ENCODE results near the gene PBX4.

The PBX4 gene

DNA sequence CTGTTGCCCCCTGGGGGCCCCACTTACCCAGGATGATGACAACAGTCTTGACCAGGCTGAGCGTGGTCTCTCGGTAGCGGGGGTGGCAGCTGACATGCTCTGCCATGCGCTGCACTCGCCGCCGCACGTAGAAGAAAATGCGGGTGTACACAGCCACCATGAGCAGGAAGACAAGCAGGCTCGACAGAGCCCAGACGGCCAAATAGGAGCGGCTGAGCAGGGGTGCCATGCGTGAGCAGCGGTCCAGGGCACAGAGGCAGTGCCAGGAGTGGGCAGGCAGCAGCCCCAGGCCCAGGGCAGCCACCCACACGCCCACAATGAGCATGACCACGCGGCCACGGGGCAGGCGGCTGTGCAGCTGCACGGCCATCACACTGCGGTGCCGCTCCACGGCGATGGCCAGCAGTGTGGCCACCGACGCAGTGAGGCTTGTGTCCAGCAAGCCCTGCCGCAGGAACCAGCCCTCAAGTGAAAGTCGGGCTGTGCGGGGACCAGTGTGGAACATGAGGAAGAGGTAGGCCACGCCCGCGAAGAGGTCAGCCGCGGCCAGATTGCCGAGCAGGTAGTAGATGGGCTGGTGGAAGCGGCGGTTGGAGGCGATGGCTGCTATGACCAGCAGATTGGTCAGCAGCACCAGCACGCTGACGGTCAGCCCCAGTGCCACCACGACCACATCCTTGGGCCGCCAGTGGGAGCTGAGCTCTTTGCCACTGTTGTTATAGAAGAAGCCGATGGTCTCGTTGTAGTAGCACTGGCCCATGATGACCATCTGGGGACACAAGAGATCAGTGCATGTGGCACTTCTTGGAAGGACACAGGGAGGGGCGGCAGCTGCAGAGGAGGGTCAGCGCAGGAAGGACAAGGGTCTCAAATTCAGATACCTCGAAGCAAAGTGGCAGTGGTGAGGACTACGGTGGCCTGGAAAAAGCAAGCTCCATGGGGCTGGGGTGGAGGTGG lies 8.3 kb upstream of the PBX4 start:
- no peak overlapping the region for H3K4me3 ChIP-seq (ENCODE audit: low read depth, low read length)
- TF ChIP-seq, protein P1, sequence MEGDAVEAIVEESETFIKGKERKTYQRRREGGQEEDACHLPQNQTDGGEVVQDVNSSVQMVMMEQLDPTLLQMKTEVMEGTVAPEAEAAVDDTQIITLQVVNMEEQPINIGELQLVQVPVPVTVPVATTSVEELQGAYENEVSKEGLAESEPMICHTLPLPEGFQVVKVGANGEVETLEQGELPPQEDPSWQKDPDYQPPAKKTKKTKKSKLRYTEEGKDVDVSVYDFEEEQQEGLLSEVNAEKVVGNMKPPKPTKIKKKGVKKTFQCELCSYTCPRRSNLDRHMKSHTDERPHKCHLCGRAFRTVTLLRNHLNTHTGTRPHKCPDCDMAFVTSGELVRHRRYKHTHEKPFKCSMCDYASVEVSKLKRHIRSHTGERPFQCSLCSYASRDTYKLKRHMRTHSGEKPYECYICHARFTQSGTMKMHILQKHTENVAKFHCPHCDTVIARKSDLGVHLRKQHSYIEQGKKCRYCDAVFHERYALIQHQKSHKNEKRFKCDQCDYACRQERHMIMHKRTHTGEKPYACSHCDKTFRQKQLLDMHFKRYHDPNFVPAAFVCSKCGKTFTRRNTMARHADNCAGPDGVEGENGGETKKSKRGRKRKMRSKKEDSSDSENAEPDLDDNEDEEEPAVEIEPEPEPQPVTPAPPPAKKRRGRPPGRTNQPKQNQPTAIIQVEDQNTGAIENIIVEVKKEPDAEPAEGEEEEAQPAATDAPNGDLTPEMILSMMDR (IDR thresholded peaks at IDR 0.05; ENCODE audit: low read depth, low read length, missing control alignments) = no peak
- in situ Hi-C loops (cut with HindIII; ENCODE audit: low sequenced_read_pairs) = no loop called here
- DNase-seq (ENCODE audit: low read depth) = no peak

DNA sequence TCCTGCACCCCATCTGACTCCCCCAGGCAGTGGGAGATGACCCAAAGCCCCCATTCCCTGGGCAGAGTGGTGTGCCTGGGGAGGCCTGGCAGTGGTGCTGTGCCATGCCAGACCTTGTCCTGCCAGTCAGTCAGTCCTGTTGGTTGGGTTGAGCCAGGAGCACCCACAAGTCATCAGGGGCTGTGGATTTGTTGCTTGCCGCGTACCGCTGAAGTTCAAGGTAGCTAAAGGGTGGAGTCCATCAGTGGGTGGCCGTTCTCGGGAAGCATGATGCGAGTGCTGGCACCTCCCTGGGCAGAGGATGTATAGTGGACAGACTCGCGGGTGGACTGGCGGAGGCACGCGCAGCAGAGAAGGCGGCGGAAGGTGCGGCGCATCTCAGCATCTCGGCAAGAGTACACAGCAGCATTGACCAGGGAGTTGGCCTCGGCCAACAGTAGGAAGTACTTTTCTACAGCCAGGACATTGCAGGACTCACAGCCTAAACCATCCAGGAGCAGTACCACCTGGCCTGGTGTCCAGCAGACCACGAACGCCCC lies 5.6 kb upstream of the PBX4 start:
- in situ Hi-C loops (cut with HindIII; ENCODE audit: low sequenced_read_pairs) = no loop called here
- H3K4me3 ChIP-seq (ENCODE audit: low read depth, low read length) = no peak overlapping the region
- no peak for DNase-seq (ENCODE audit: low read depth)
- TF ChIP-seq, protein P1 (IDR thresholded peaks at IDR 0.05; ENCODE audit: low read depth, low read length, missing control alignments) = no peak

DNA sequence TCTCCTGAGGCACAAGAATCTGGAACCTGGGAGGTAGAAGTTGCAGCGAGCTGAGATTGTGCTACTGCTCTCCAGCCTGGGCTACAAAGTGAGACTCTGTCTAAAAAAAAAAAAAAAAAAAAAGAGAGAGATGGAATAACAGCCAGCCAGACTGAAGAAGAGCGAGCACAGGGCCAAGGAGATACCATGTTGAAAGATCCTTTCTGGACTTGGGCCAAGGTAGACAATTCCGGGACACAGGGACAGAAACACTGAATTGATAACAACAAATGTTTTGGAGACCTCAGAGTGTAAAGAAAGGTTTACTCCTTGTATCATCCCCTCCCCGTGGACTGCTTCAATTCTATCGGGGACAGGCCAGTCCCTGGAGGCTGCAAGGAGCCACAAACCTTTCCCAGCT lies 4.9 kb upstream of the PBX4 start:
- DNase-seq (ENCODE audit: low read depth) = no peak
- H3K4me3 ChIP-seq (ENCODE audit: low read depth, low read length) = no peak overlapping the region
- TF ChIP-seq, protein P1 (IDR thresholded peaks at IDR 0.05; ENCODE audit: low read depth, low read length, missing control alignments) = no peak
- in situ Hi-C loops (cut with HindIII; ENCODE audit: low sequenced_read_pairs) = no loop called here

DNA sequence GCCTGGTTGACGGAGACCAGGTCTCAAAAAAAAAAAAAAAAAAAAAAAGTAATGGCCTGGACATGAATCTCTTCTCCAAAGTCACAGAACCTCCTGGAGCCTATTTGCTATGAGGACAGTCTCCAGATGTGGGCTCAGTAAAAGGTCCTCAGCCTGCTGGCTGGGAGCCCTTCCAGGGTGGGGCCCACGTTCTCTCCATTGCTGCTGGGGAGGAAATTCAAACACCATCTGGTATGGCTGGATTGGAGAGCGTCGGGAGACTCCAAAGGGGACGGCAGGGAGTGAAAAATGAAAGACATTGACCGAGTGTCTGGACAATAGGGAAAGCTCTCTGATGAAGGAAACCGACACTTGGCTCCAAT lies 1.3 kb upstream of the PBX4 start:
- H3K4me3 ChIP-seq (ENCODE audit: low read depth, low read length) = no peak overlapping the region
- no peak for DNase-seq (ENCODE audit: low read depth)
- in situ Hi-C loops (cut with HindIII; ENCODE audit: low sequenced_read_pairs) = no loop called here
- TF ChIP-seq, protein P1 (IDR thresholded peaks at IDR 0.05; ENCODE audit: low read depth, low read length, missing control alignments) = no peak

DNA sequence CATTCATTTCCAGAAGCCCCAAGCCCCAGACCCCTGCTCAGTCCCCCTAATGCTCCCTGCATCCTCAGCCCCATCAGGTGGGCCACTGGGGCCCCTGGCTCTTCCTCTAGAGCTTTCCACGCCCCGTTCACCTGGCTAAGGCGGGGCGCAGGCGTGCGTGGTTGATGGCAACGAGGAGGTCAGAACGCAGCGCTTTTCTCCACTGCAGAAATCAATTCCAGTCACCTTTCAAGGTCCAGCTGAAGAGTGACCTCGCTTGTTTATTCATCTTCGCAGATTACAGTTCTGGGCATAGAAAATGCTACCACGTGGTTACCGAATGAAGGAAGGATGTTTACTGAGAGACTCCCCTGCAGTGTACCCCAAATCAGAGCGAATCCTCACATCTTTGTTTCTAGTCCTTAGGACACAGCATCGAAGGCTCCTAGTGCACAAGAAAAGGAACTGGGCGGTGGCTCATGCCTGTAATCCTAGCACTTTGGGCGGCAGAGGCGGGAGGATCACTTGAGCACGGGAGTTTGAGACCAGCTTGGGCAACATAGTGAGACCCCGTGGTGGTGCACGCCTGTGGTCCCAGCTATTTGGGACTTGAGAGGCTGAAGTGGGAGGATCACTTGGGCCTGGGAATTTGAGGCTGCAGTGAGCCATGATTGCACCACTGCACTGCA lies 828 bp upstream of the PBX4 start:
- TF ChIP-seq, protein P1 (IDR thresholded peaks at IDR 0.05; ENCODE audit: low read depth, low read length, missing control alignments) = no peak
- peak overlapping the region; percentile 35 for H3K4me3 ChIP-seq (ENCODE audit: low read depth, low read length)
- DNase-seq (ENCODE audit: low read depth) = no peak
- in situ Hi-C loops (cut with HindIII; ENCODE audit: low sequenced_read_pairs) = no loop called here

DNA sequence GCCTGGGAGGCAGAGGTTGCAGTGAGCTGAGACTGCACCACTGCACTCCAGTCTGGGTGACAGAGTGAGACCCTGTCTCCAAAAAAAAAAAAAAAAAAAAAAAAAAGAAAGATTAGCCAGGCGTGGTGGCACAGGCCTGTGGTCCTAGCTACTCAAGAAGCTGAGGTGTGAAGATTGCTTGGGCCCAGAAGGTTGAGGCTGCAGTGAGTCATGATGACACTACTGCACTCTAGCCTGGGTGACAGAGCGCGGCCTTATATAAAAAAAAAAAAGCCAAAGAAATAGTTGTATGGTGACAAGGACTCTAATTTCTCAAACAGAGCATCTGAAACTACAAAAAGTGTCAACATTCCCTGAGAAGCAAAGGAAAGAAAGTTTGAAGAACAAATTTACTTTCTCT lies 3.4 kb downstream of the PBX4 start:
- no peak overlapping the region for H3K4me3 ChIP-seq (ENCODE audit: low read depth, low read length)
- TF ChIP-seq, protein P1 (IDR thresholded peaks at IDR 0.05; ENCODE audit: low read depth, low read length, missing control alignments) = no peak
- DNase-seq (ENCODE audit: low read depth) = no peak
- in situ Hi-C loops (cut with HindIII; ENCODE audit: low sequenced_read_pairs) = no loop called here
